PC-3 (cell line): ENCODE data around the gene IL10RB. TPM values are rescaled to one million over a fixed set of nuclear protein-coding genes. Genes with fewer than 3 reads are reported as not detected.

Experiments used
- ATAC-seq: fragments of 200-7000 bp; cut with Tn5 transposase; 2 replicates; pipeline ENCODE4 v1.9.1; 2020; ENCODE audit warnings: mild to moderate bottlenecking, moderate library complexity
- BruUV-seq: library from RNA; stranded (reverse); fragments of 400-500 nt; replicated peaks from 2 replicates; lab custom pipeline; 2021; lab: Mats Ljungman, UMichigan
- CTCF ChIA-PET: fragments of 300-600 bp; sonication (Branson Sonifier 250); formaldehyde crosslinking; loops from one replicate; lab custom pipeline; 2022; ENCODE audit warnings: antibody characterized with exemption; lab: Charles Lee
- POLR2A ChIA-PET: fragments of 300-600 bp; sonication (Branson Sonifier 250); formaldehyde crosslinking; loops from one replicate; lab custom pipeline; 2022; ENCODE audit warnings: antibody characterized with exemption; ENCODE audit not compliant: unreplicated experiment; lab: Charles Lee
- DNase-seq: peaks from one replicate; pipeline ENCODE4 v3.0.0-alpha.2; 2015
- H2AFZ ChIP-seq: fragments of 300-600 bp; sonication (generic); 2 replicates; pipeline ENCODE4 v1.6.0; 2016; ENCODE audit warnings: antibody characterized with exemption, low read length
- H3F3A ChIP-seq: fragments of 300-600 bp; sonication (generic); one replicate; pipeline ENCODE4 v1.6.0; 2017; ENCODE audit warnings: antibody characterized with exemption, low read length, control low read depth, mild to moderate bottlenecking; ENCODE audit not compliant: unreplicated experiment
- H3K27ac ChIP-seq: fragments of 300-600 bp; sonication (generic); 2 replicates; pipeline ENCODE4 v1.5.1; 2016; ENCODE audit warnings: mild to moderate bottlenecking, low read length
- H3K27me3 ChIP-seq: fragments of 300-600 bp; sonication (generic); 2 replicates; pipeline ENCODE4 v1.6.1; 2016; ENCODE audit warnings: low read length, mixed read lengths
- H3K36me3 ChIP-seq: fragments of 300-600 bp; sonication (generic); 2 replicates; pipeline ENCODE4 v1.6.1; 2016; ENCODE audit warnings: low read depth, mixed run types, low read length, mixed read lengths
- H3K4me1 ChIP-seq: fragments of 300-600 bp; sonication (generic); 2 replicates; pipeline ENCODE4 v1.5.1; 2016; ENCODE audit warnings: low read length; ENCODE audit not compliant: insufficient read depth
- H3K4me2 ChIP-seq: fragments of 300-600 bp; sonication (generic); 2 replicates; pipeline ENCODE4 v1.6.0; 2016; ENCODE audit warnings: low read length
- H3K4me3 ChIP-seq: fragments of 300-600 bp; sonication (generic); 2 replicates; pipeline ENCODE4 v1.5.1; 2016; ENCODE audit warnings: mild to moderate bottlenecking, low read length, mixed read lengths
- H3K79me2 ChIP-seq: fragments of 300-600 bp; sonication (generic); 2 replicates; pipeline ENCODE4 v1.6.1; 2017; ENCODE audit warnings: low read length, mixed read lengths
- H3K9ac ChIP-seq: fragments of 300-600 bp; sonication (generic); 2 replicates; pipeline ENCODE4 v1.6.0; 2016; ENCODE audit warnings: mild to moderate bottlenecking, low read length
- H3K9me2 ChIP-seq: fragments of 300-600 bp; sonication (generic); replicated peaks from 2 replicates; pipeline ENCODE4 v1.6.1; 2016; ENCODE audit warnings: mixed run types, low read length, mixed read lengths
- H3K9me3 ChIP-seq: fragments of 300-600 bp; sonication (generic); 2 replicates; pipeline ENCODE4 v1.6.1; 2016; ENCODE audit warnings: low read length, mixed read lengths
- H4K20me1 ChIP-seq: fragments of 300-600 bp; sonication (generic); 2 replicates; pipeline ENCODE4 v1.6.1; 2016; ENCODE audit warnings: low read length, mixed read lengths
- CTCF ChIP-seq: fragments of 300-600 bp; sonication (generic); conservative IDR thresholded peaks from 2 replicates; pipeline ENCODE4 v1.5.1; 2017; ENCODE audit warnings: antibody characterized with exemption, low read depth, mild to moderate bottlenecking, low read length
- EZH2 ChIP-seq: fragments of 300-600 bp; sonication (generic); IDR thresholded peaks from one replicate; pipeline ENCODE4 v1.6.1; 2017; ENCODE audit warnings: antibody characterized with exemption, mild to moderate bottlenecking, low read length; ENCODE audit not compliant: unreplicated experiment
- EZH2phosphoT487 ChIP-seq: fragments of 300-600 bp; sonication (generic); IDR thresholded peaks from 2 replicates; pipeline ENCODE4 v1.6.1; 2018; ENCODE audit warnings: mild to moderate bottlenecking, antibody characterized with exemption, low read length, borderline replicate concordance
- intact Hi-C: fragments of 100-400 bp; cut with micrococcal nuclease; formaldehyde crosslinking; loops from 2 replicates; pipeline ENCODE4 v1.9.0; 2023
- total RNA-seq: library from RNA; depleted of rRNA; stranded (reverse); fragments of >200 nt; gene quantifications from 2 replicates; pipeline ENCODE4 v1.2.3, GENCODE V29; 2014

Gene IL10RB
- total RNA-seq, 1 experiment from 2014 or later: 26.8 TPM

GRCh38 chr21:33301632-33302002, 35.5 kb downstream of the IL10RB start:
- POLR2A ChIA-PET: no interaction called here
- no peak overlapping the region for H3K27ac ChIP-seq
- H2AFZ ChIP-seq: no peak overlapping the region

GRCh38 chr21:33302055-33302454, 35.9 kb downstream of the IL10RB start:
- POLR2A ChIA-PET: no interaction called here
- Histone ChIP-seq H3K9me3 (no peaks in the 10 kb centered on the region), H3K79me2 (no peaks in the 10 kb centered on the region), H3F3A (no peaks in the 10 kb centered on the region), H3K4me3 (no peak overlapping the region), H3K36me3 (no peaks in the 10 kb centered on the region), H3K4me1 (peaks cover 21% of the 10 kb centered on the region), H3K9ac (no peak overlapping the region), H3K9me2 (no peaks in the 10 kb centered on the region), H3K27me3 (no peaks in the 10 kb centered on the region), H3K27ac (no peak overlapping the region), H3K4me2 (no peak overlapping the region), H4K20me1 (no peaks in the 10 kb centered on the region), H2AFZ (no peak overlapping the region)
- ATAC-seq: no peak
- CTCF ChIA-PET: no interaction called here
- no peak for TF ChIP-seq EZH2
- TF ChIP-seq EZH2phosphoT487: no peak
- TF ChIP-seq CTCF: no peak
- intact Hi-C loops: no loop called here
- no TSS peak for BruUV-seq
- DNase-seq: no peak

More at GRCh38 chr21:33301632-33302002, 35.5 kb downstream of the IL10RB start:
- H3K27me3 ChIP-seq: no peaks in the 10 kb centered on the region
- CTCF ChIA-PET: no interaction called here
- no peaks in the 10 kb centered on the region for H3K9me2 ChIP-seq
- H3F3A ChIP-seq: no peaks in the 10 kb centered on the region
- intact Hi-C loops: no loop called here
- peaks cover 21% of the 10 kb centered on the region for H3K4me1 ChIP-seq
- no peak for ATAC-seq
- DNase-seq: no peak
- H3K4me2 ChIP-seq: no peak overlapping the region
- no peak overlapping the region for H3K9ac ChIP-seq
- no peaks in the 10 kb centered on the region for H3K36me3 ChIP-seq
- H4K20me1 ChIP-seq: no peaks in the 10 kb centered on the region
- no peaks in the 10 kb centered on the region for H3K79me2 ChIP-seq
- TF ChIP-seq CTCF: no peak
- TF ChIP-seq EZH2: no peak
- TF ChIP-seq EZH2phosphoT487: no peak
- no peaks in the 10 kb centered on the region for H3K9me3 ChIP-seq
- no TSS peak for BruUV-seq
- no peak overlapping the region for H3K4me3 ChIP-seq

- ChIA-PET POLR2A (no interaction called here), CTCF (interaction anchor here (0.6 kb wide), 1 partner anchor 23 kb away, joined by 3 read pairs; no protein-coding TSS in a partner anchor)
- no peaks in the 10 kb centered on the region for H3K27me3 ChIP-seq
- H2AFZ ChIP-seq: no peak overlapping the region
- no peaks in the 10 kb centered on the region for H3K36me3 ChIP-seq
- no peaks in the 10 kb centered on the region for H3F3A ChIP-seq
- H4K20me1 ChIP-seq: no peaks in the 10 kb centered on the region
- no peak overlapping the region for H3K9ac ChIP-seq
- intact Hi-C loops: no loop called here
- TF ChIP-seq EZH2 (no peak), CTCF (peak; percentile 37)
- H3K27ac ChIP-seq: no peak overlapping the region
- ATAC-seq (peak; percentile 16; the same call in 1 of the 2 replicates), DNase-seq (peak; percentile 6)
- no peaks in the 10 kb centered on the region for H3K79me2 ChIP-seq
- H3K9me2 ChIP-seq: no peaks in the 10 kb centered on the region
- peaks cover 21% of the 10 kb centered on the region for H3K4me1 ChIP-seq
- BruUV-seq: no TSS peak
- no peaks in the 10 kb centered on the region for H3K9me3 ChIP-seq
- H3K4me2 ChIP-seq: no peak overlapping the region
- no peak overlapping the region for H3K4me3 ChIP-seq
Observed at GRCh38 chr21:33302796-33303195, 36.6 kb downstream of the IL10RB start.
